ENCODE results near the gene PPP2R5E.
A peak's percentile ranks its signal among the peaks of the same experiment; 100 is the strongest.
"Not testable (repeated sequence)": the region's sequence is repeated elsewhere in the genome, so short reads cannot be mapped to it uniquely, and the experiment has no call there.

Gene PPP2R5E

DNA sequence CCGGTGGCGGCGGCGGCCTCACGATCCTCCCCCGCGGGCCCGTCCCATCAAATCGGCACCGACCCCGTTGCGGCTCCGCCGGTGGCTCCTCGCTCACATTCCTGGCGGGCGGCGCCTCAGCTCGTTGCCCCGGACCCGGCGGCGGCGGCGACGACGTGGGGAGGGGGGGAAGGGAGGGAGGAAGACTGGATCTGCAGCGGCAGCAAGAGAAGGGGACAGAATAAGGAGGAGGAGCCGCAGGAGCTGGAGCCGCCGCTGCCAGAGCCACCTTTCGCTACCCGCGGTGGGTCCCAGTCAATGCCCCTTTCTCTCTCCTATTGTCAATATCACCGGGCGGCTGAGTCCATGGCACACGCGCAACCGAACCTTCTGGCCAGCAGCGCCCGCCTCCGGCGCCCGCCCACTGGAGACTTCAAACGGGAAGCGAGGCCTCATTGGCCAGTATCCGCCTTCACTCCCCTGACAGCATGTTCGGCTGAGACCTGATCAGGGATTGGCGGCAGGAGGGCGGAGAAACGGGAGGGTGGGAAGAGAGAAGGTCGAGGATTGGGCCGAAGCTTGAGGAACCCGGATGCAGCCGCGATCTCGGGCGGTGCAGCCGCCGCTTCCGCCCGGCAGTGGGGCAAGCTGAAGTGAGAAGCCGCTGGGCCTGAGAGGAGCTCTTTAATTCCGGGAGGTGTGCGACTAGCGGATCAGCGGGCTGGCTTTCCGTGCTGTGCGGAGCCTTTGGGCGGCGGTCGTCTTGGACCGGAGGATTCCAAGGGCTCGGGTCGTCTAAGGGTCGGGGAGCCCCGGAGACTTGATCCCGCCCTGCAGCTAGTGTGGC is at the start of gene PPP2R5E:
Gene PPP2R5E, minus strand, starts transcription at position 378 of the 826 bp plus-strand sequence. CDS start 3,692 bp downstream, outside the sequence.
- peak; percentile 98 for DNase-seq (ENCODE audit: low spot score)

DNA sequence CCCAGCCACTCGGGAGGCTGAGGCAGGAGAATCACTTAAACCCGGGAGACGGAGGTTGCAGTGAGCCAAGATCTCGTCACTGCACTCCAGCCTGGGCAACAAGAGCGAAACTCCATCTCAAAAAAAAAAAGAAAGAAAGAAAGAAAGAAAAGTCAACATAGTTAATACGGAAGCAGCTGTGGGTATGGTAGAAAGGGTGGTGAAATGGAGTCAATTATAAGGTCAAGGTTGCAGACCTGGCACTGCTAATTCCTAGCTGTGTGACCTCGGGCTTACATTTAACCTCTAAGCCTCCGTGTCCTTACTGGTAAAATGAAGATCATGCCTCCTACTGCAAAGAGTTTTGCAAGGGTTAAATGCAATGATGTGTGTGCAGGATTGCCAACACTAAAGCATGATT is 39.9 kb upstream of the PPP2R5E start:
- DNase-seq (ENCODE audit: low spot score), result not testable (repeated sequence)

DNA sequence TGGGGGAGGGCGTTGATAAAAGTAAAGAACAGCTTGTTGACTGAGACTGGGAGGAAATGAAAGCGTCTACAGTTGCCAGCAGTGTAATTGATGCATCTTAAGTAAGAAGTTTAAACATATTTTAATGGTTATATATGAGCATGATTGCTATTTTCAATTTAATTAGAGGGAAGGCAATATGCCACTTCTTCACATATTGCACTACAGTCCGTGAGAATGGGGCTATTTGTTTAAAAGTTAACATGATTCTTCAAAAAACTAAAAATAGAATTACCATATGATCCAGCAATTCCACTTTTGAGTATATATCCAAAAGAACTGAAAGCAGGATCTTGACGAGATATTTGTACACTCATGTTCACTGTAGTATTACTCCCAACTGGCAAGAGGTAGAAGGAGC is 38.3 kb upstream of the PPP2R5E start:
- DNase-seq (ENCODE audit: low spot score), result no peak

DNA sequence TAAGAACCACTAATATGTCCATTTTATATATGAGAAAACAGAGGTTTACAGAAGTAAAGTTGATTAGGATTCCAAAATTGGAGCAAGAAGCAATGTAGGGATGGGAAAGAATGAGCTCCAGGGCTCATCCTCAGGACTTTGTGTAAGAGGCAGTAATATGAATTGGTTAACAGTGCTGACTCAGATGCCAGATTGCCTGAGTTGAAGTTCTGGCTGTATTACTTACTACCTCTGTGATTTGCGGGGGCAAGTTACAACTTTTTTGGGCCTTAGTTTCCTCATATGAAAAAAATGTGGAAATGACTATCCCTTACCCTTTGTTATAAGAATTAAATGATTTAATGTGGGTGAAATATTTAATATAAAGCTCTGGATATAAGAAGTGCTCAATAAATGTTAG is 35.1 kb upstream of the PPP2R5E start:
- DNase-seq (ENCODE audit: low spot score), result no peak

DNA sequence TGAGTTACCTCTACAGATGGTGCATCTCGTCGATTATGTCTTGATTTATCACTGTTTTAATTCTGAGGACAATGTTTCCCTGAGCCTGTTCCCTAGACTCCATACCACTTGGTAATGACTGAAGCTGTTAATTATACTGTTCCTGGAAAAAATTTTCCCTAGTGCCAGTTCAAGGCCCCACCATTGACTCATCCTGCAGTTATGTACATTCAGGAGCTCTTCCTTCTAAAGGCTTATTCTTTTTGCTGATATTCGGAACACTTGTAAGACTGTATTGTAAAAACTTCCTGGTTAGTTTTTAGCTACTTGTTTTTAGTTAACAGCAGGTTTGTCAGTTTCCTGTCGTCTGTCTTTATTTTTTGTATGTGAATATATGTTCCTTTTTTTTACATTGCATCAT is 30.4 kb upstream of the PPP2R5E start:
- no peak for DNase-seq (ENCODE audit: low spot score)

DNA sequence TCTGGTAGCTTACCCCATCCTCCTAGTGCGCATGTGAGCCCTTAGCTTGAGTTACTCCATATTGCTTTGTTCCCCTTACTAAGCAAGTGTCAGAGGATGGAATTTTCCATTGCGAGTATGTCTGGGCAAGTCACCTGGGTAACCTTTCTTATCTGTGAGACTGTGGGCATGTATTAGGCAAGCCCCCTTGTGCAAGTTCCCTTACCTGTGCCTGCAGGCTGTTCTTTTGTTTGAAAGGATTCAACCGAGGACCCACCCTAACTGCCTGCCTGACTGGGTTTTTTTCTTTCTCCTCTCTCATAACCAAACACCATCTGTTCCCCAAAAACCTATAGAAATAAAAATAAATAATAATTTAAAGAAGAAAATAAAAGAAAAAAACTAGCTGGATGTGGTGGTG is 22.3 kb upstream of the PPP2R5E start:
- DNase-seq (ENCODE audit: low spot score), result no peak

DNA sequence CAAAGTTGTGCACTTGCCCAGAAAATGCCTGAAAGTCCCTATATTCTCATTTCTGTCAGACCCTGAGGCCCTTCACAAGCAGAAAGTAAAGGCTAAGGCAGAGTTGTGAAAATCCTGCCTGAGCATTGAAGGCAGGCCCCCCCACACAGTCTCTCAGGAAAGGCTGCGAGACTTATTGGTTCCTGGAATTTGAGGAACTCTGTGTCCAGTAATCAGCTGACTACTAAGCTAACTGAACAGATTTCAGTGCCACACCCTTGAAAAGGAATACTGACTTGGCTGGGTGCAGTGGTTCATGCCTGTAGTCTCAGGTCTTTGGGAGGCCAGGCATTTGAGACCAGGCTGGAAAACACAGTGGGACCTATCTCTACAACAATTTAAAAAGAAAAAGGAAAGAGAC is 21.1 kb upstream of the PPP2R5E start:
- DNase-seq (ENCODE audit: low spot score), result no peak

DNA sequence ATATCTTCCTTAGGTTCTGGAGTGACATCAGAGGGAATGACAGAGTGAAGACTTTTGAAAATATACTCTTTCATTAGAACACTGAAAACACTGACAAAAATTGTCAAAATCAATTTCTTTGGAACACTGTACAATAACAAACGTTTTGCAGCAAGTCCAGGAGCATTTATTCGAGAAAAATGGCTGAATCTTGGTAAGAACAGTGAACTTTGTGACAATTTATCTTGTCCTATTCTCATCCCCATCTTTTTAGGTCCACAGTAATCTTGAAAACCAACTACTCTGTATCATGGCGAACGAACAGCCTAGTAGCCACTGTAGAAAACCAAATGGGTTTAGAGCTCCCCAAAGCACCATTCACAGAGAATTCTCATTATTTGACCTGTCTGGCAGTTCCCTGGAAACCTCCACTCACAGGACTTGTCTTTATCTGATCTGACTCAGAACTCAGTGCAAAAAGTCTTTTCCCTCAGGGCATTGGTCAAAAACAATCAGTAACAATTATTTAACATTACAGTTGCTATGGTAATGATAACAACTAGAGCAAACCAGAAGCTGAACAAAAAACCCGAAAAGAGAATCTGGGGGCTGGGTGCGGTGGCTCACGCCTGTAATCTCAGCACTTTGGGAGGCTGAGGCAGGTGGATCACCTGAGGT is 20.3 kb upstream of the PPP2R5E start:
- no peak for DNase-seq (ENCODE audit: low spot score)

DNA sequence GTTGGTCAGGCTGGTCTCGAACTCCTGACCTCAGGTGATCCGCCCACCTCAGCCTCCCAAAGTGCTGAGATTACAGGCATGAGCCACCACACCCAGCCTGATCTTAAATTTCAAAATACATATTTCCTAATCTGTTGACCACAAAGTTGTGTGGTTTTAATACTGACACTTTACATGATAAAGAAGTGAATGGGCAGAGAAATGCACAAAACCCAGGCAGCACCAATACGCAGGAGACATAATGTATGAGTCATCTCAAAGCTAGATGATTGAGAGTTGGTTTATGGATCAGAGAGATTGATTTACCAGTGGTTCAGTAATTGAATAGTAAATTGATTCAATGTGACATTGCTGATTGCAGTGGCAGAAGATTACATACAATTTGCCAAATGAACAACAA is 19.2 kb upstream of the PPP2R5E start:
- DNase-seq (ENCODE audit: low spot score), result no peak

DNA sequence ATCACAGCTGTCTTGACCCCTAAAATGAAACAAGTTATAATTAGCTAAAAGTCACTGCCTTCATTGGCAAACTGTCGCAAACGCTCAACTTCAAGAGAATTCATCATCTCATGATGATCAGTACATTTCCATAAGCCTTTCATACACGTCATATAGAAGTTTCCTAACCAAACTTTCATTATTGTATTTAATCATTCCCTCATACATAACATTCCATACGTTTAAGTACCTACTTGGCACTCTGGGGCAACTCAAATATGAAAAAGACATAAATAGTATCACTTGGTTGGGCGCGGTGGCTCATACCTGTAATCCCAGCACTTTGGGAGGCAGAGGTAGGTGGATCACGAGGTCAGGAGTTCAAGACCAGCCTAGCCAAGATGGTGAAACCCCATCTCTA is 12.4 kb upstream of the PPP2R5E start:
- DNase-seq (ENCODE audit: low spot score), result no peak

DNA sequence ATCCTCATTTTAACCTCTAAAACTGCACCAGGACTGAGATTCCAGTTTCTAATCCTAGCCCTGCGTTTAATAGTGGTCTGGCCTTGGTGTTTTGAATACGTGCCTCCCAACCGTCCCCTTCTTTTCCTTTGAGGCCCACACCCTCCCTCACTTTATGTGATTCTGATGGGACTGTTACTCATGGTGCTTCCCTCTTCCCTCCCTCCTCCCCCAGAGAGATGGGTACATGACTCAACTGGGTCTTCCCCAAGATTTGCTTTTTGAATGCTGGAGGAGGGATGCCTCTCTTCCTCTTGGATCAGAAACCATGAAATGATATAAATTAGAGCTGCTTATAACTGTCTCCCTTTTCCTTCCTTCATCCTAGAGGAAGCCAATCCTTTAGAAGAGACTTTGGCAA is 8.2 kb upstream of the PPP2R5E start:
- DNase-seq (ENCODE audit: low spot score), result no peak

DNA sequence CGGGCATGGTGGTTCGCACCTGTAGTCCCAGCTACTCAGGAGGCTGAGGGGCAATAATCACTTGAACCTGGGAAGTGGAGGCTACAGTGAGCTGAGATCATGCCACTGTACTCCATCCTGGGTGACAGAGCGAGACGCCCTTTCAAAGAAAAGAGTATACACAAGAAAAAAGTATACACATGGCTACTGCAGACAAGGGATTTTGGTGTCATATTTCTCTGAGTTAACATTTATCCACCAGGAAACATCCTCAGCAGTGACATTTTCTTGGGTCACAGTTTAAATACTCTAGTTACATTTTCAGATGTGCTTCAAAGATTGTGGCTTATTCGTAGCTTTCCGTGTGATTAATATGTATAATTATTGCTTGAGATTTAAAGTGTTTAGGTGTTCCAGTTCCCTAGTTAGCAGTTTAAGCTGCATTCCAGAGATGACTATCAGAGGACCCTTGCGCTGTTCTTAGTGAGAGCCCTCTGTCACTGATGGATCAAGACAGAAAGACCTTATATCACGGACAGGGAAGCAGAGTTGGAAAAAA is 4.7 kb upstream of the PPP2R5E start:
- DNase-seq (ENCODE audit: low spot score), result no peak

DNA sequence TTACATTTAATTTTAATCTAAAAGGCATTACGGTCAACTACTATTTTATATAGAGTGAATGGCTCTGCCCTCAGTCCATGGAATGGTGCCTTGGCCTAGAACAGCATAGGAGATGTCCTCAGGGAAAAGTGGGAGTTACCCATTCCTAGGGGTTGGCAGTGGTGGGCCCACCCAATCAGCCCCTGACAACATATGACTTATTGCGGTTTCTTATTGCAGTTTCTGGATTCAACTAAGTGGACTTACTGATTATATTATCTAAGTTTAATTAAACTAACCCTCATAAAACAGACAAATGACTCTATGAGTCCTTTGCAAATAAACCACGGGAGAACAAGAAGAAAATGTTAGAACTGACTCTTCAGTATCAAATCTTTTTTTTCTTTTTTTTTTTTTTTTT is 2.3 kb upstream of the PPP2R5E start:
- no peak for DNase-seq (ENCODE audit: low spot score)

DNA sequence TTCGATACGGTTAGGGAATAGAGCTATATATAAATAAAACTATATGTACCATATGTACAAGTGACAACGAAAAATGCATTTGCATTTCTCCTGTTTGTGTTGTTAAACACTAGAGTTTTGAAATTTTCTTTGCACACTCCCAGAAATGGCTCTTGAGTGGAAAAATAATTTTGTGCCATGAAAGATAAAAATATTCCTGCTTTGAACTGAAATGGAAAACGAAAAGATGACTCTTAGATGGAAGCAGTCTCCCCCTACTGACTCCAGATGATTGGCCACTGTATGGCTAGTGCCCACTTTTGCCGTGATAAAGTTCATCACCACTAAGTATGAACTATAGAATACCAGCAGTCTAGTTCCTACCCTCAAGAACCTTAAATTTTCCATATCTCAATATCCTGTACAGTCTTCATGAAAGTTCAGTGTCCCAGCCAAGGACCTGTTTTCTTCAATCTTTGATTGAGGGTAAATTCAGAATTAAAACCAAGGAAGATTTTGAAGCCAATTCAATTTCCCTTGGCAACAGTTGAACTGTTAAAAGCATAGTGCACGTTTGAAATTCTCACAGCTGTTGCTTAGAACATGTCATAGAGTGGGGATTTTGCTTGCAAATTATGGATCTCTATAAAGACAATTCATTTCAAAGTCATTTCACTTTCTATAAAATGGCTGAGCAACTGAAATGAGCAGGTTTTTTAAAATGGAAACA is 1.6 kb upstream of the PPP2R5E start:
- DNase-seq (ENCODE audit: low spot score), result no peak

DNA sequence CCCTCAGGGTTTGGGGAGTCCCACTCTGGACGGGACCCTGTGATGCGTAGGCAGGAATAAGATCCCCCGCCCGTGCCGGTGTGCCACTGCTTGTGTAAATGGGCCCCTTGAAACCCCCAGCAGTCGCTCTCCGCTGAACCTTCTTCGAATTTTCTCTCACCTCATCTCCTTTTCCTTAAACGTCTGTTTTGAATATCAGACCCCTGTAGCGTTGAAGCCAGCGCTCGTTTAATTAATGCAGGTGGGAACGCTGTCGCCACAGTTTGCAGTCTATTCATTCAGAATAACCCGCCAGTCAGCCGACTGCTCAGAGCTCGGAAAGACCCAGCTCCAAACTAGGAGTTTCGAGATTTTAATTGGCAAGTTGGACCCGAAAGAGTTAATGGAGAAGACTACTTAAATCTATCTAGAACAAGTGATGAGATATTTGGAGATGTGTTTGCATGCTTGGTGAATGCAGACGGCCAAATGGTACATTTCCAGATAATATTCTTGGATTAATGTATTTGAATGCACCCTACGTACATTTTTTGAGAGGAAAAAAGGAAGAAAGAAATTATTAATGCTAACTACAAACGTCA is 739 bp upstream of the PPP2R5E start:
- DNase-seq (ENCODE audit: low spot score), result no peak

DNA sequence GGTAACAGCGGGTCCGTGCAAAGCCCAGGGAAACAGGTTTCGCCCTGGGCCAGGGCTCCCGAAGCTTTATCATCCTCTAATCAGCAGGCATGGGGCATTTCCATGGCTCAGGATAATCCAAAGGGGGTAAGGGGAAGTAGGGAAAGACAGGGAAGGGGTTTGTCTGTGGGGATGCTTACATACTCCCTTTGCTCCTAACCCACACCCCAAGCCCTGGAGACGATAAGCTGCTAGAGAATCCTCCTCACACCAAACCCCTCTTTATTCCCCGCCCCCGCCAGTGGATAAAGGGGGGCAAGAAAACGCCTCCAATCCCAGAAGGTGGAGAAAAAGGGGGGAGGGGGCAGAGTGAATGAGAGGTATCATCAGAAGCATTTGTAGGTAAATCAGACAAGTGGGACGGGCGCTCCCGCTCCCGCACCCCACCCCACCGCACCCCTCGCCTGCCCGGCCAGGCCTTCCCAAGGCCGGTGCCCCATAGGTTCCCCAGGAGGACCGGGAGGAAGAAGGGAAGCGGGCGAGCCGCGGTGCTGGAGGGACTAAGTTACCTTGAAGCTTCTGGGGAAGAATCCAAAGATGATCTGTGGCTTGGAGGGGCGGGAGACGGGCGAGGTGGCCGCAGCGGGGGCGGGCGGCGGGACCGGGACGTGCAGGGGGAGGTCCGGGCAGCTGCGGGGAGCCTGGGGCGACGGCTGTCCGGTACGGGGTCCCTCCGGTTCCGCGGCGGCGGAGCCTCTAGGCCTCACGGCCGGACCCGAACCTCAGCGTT is 762 bp downstream of the PPP2R5E start:
- DNase-seq (ENCODE audit: low spot score), result no peak

DNA sequence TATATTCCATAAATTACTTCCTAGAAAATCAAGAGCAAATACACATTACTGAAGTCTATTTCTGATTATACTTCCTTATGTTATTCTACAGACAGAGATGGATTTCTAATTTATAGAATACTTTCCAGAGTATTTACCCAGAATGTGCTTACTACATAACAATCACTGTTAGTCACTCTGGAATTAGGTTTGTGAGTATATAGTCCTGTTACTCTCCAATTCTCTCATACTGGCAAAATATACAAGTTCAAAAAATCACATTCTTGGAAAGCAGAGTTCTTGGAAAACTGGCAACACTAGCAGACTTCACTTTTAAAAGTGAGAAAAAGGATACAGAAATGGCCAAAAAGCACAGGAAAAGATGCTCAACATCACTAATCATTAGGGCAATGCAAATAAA is 7.3 kb downstream of the PPP2R5E start:
- DNase-seq (ENCODE audit: low spot score), result no peak

DNA sequence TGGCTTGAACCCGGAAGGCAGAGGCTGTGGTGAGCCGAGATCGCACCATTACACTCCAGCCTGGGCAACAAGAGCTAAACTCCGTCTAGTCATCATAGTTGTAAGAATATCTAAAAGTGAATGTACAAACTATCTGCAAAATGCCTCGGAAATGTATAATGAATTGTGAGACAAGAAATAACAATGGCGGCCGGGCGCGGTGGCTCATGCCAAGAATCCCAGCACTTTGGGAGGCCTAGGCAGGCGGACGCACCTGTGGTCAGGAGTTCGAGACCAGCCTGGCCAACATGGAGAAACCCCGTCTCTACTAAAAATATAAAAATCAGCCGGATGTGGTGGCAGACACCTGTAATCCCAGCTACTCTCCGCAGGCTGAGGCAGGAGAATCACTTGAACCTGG is 9.7 kb downstream of the PPP2R5E start:
- DNase-seq (ENCODE audit: low spot score), result no peak

DNA sequence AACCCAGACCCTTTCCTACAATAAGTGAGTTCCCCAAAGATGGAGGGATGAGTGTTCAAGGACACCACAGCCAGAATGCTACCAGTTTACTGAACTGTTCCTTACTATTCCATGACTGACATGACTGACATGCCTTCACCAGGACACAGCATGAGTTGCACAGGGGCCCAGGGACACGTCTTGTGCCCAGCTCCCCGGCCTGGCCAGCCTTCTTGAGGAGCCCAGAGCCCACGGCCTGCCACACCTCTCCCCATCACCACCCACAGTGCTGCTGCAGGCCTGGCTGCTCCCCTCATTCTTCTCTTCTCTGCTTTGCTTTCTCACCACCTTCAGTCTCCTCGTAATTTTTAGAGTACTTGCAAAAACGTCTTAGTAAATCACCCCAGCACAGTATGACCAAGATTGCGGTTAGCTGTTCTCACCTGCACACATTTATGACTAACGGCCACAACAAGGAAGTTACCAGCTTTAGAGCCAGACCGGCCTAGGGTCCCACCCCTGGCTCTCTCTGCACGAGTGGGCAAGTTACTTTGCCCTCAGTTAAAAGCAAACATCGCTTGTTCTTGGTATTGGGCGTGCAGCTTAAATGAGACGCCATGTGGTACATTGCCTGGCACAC is 18.5 kb downstream of the PPP2R5E start:
- peak; percentile 83 for DNase-seq (ENCODE audit: low spot score)

DNA sequence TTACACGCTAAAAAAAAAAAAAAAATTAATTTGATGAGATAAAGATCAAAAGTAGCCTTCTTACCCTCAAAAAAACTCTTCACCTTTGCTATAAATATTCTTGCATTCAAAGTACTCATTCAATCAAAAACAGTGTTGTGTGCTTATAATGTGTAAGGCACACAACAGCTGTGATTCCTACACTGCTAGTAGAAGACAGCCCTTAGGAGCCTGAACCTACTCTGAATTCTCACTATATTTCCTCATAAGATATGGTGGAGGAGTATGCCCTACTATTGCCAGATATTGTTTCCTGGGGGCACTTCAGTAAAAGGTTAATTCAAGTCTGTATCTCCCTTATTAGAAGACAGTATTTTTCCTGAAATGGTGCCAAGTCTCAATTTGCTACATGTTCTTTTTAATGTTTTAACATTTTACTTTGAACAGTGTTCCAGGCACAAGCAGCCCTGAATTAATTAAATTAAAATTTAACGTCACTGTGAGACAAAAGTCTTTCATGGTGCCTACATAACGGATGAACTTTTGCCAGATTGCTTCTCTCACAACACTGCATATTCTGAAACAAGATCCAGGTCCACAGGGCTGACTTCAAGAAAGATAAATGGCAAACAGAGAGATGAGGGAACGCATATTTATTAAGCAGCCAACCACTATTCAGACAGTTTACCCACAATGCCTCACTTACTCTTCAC is 19.3 kb downstream of the PPP2R5E start:
- no peak for DNase-seq (ENCODE audit: low spot score)

DNA sequence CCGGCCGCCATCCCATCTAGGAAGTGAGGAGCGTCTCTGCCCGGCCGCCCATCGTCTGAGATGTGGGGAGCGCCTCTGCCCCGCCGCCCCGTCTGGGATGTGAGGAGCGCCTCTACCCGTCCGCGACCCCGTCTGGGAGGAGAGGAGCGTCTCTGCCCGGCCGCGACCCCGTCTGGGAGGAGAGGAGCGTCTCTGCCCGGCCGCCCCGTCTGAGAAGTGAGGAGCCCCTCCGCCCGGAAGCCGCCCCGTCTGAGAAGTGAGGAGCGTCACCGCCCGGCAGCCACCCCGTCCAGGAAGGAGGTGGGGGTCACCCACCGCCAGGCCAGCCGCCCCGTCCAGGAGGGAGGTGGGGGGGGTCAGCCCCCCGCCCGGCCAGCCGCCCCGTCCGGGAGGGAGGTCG is 20.7 kb downstream of the PPP2R5E start:
- not testable (repeated sequence) for DNase-seq (ENCODE audit: low spot score)

All from LoVo (cell line).